Mesenchymal stem cell (in vitro differentiated cells and primary cell): Measurements from ENCODE around the gene CASKIN2.

Source experiments
- DNase-seq: peaks from one replicate; pipeline ENCODE4 v3.0.0-alpha.2; 2013
- H2AFZ ChIP-seq: one replicate; pipeline ENCODE4 v1.6.1; 2013; ENCODE audit warnings: low read depth, mild to moderate bottlenecking, control low read depth, inconsistent platforms, low read length, moderate library complexity
- H2AK5ac ChIP-seq: 2 replicates; pipeline ENCODE4 v1.6.1; 2013; ENCODE audit warnings: low read length, moderate library complexity, mild to moderate bottlenecking, inconsistent platforms; ENCODE audit not compliant: severe bottlenecking
- H2BK120ac ChIP-seq: one replicate; pipeline ENCODE4 v1.6.1; 2013; ENCODE audit warnings: low read depth, mild to moderate bottlenecking, inconsistent platforms, low read length, moderate library complexity
- H2BK12ac ChIP-seq, 2 experiments: one replicate each; pipeline ENCODE4 v1.6.1; 2013; ENCODE audit warnings: inconsistent platforms in 2 of 2, low read length in 2 of 2, mild to moderate bottlenecking in 2 of 2, moderate library complexity in 2 of 2, control low read depth in 1 of 2
- H2BK15ac ChIP-seq: one replicate; pipeline ENCODE4 v1.6.1; 2013; ENCODE audit warnings: mild to moderate bottlenecking, low read depth, inconsistent platforms; ENCODE audit not compliant: poor library complexity, severe bottlenecking
- H2BK5ac ChIP-seq: 2 replicates; pipeline ENCODE4 v1.6.1; 2013; ENCODE audit warnings: low read depth, mild to moderate bottlenecking, low read length, control low read depth, inconsistent platforms; ENCODE audit not compliant: poor library complexity, severe bottlenecking
- H3K14ac ChIP-seq, 2 experiments: one replicate each; pipeline ENCODE4 v1.6.1; 2013; ENCODE audit warnings: inconsistent platforms in 2 of 2, low read length in 2 of 2, control low read depth in 1 of 2, mild to moderate bottlenecking in 1 of 2, moderate library complexity in 1 of 2
- H3K18ac ChIP-seq, 2 experiments: one replicate each; pipeline ENCODE4 v1.6.1; 2013; ENCODE audit warnings: inconsistent platforms in 2 of 2, low read length in 2 of 2, control low read depth in 1 of 2, low read depth in 1 of 2, mild to moderate bottlenecking in 1 of 2
- H3K23ac ChIP-seq, 2 experiments: one replicate each; pipeline ENCODE4 v1.6.1; 2013; ENCODE audit warnings: inconsistent platforms in 2 of 2, low read length in 2 of 2, mild to moderate bottlenecking in 2 of 2, moderate library complexity in 2 of 2, control low read depth in 1 of 2
- H3K27ac ChIP-seq: 2 replicates; pipeline ENCODE4 v1.5.1; 2013; ENCODE audit warnings: mild to moderate bottlenecking, moderate library complexity, low read length, control low read depth, inconsistent platforms; ENCODE audit not compliant: poor library complexity, severe bottlenecking
- H3K27me3 ChIP-seq, 2 experiments: 2 replicates each; pipeline versions ENCODE4 v1.6.1 to v1.7.0; 2013; ENCODE audit warnings: low read length in 2 of 2, mild to moderate bottlenecking in 2 of 2, moderate library complexity in 2 of 2, control low read depth in 1 of 2, inconsistent platforms in 1 of 2; ENCODE audit not compliant: control insufficient read depth in 1 of 2, insufficient read depth in 1 of 2
- H3K36me3 ChIP-seq, 2 experiments: 2 replicates each; pipeline versions ENCODE4 v1.6.1 to v1.7.0; 2013; ENCODE audit warnings: low read length in 2 of 2, control low read depth in 1 of 2, inconsistent platforms in 1 of 2, low read depth in 1 of 2, mild to moderate bottlenecking in 1 of 2; ENCODE audit not compliant: insufficient read depth in 2 of 2, control insufficient read depth in 1 of 2
- H3K4ac ChIP-seq, 2 experiments: one replicate each; pipeline ENCODE4 v1.6.1; 2013; ENCODE audit warnings: inconsistent platforms in 2 of 2, low read length in 2 of 2, mild to moderate bottlenecking in 2 of 2, moderate library complexity in 2 of 2, control low read depth in 1 of 2, low read depth in 1 of 2
- H3K4me1 ChIP-seq: 2 replicates; pipeline ENCODE4 v1.6.1; 2013; ENCODE audit warnings: low read depth, low read length, control low read depth; ENCODE audit not compliant: control insufficient read depth, insufficient read depth
- H3K4me2 ChIP-seq: 2 replicates; pipeline ENCODE4 v1.6.1; 2013; ENCODE audit warnings: low read length, mild to moderate bottlenecking, inconsistent platforms; ENCODE audit not compliant: poor library complexity, severe bottlenecking
- H3K4me3 ChIP-seq, 2 experiments: 2 replicates each; pipeline versions ENCODE4 v1.5.1 to v1.7.0; 2013; ENCODE audit warnings: low read length in 2 of 2, mild to moderate bottlenecking in 2 of 2, control low read depth in 1 of 2, low read depth in 1 of 2; ENCODE audit not compliant: insufficient read depth in 1 of 2
- H3K79me1 ChIP-seq: replicated peaks from 2 replicates; pipeline ENCODE4 v1.6.1; 2013; ENCODE audit warnings: mild to moderate bottlenecking, control low read depth, low read length, inconsistent platforms; ENCODE audit not compliant: poor library complexity, severe bottlenecking
- H3K9ac ChIP-seq: 2 replicates; pipeline ENCODE4 v1.7.0; 2013; ENCODE audit warnings: mild to moderate bottlenecking, low read length, moderate library complexity
- H3K9me3 ChIP-seq: 2 replicates; pipeline ENCODE4 v1.7.0; 2013; ENCODE audit warnings: mild to moderate bottlenecking, low read length; ENCODE audit not compliant: control insufficient read depth
- H4K8ac ChIP-seq: one replicate; pipeline ENCODE4 v1.6.1; 2013; ENCODE audit warnings: inconsistent platforms, mild to moderate bottlenecking, low read length, moderate library complexity
- H4K91ac ChIP-seq: one replicate; pipeline ENCODE4 v1.6.1; 2013; ENCODE audit warnings: mild to moderate bottlenecking, low read length, inconsistent platforms
- WGBS: methylation state at CpG from one replicate; pipeline ENCODE4 v1.1.7; 2013; ENCODE audit warnings: mixed read lengths; 5-methylcytosine and 5-hydroxymethylcytosine counted together

The CASKIN2 gene

GRCh38 chr17:75535871-75536270 lies 20.5 kb upstream of the CASKIN2 start:
- Histone ChIP-seq H2BK5ac (no peak overlapping the region), H3K4me3 (no peak overlapping the region), H2BK120ac (no peak overlapping the region), H2BK12ac (no peak overlapping the region), H2AFZ (no peak overlapping the region), H3K14ac (no peak overlapping the region), H4K8ac (no peak overlapping the region), H2AK5ac (no peak overlapping the region), H3K9me3 (no peaks in the 10 kb centered on the region), H3K18ac (no peak overlapping the region), H3K27me3 (peaks cover 4 to 57% of the 10 kb centered on the region in 2 experiments), H4K91ac (no peak overlapping the region), H2BK15ac (no peak overlapping the region), H3K36me3 (peaks cover 0 to 7% of the 10 kb centered on the region in 2 experiments), H3K27ac (no peak overlapping the region), H3K23ac (no peak overlapping the region), H3K4me2 (no peak overlapping the region), H3K4ac (no peak overlapping the region), H3K9ac (no peak overlapping the region), H3K79me1 (no peaks in the 10 kb centered on the region), H3K4me1 (peaks cover 15% of the 10 kb centered on the region)
- DNase-seq, result no peak
- 96% methylated on average over 8 of the region's 8 CpGs for WGBS

- peaks cover 10% of the 10 kb centered on the region for H3K4me1 ChIP-seq
- H3K36me3 ChIP-seq, result peaks cover 0 to 7% of the 10 kb centered on the region in 2 experiments
- no peak overlapping the region for H3K14ac ChIP-seq
- no peak overlapping the region for H3K4me2 ChIP-seq
- H2AK5ac ChIP-seq, result no peak overlapping the region
- 92% methylated on average over 15 of the region's 15 CpGs for WGBS
- no peak overlapping the region for H3K27ac ChIP-seq
- H2BK15ac ChIP-seq, result no peak overlapping the region
- no peak overlapping the region for H2BK120ac ChIP-seq
- no peak overlapping the region for H2BK12ac ChIP-seq
- H3K27me3 ChIP-seq, result peaks cover 6 to 50% of the 10 kb centered on the region in 2 experiments
- DNase-seq, result no peak
- no peak overlapping the region for H2AFZ ChIP-seq
- no peak overlapping the region for H3K18ac ChIP-seq
- H3K4me3 ChIP-seq, result peak overlapping the region in 1 of 2 experiments; percentile 9
- H3K23ac ChIP-seq, result no peak overlapping the region
- H4K91ac ChIP-seq, result peak overlapping the region; percentile 43
- H3K9me3 ChIP-seq, result no peaks in the 10 kb centered on the region
- H3K79me1 ChIP-seq, result no peaks in the 10 kb centered on the region
- H4K8ac ChIP-seq, result no peak overlapping the region
- no peak overlapping the region for H2BK5ac ChIP-seq
- no peak overlapping the region for H3K9ac ChIP-seq
- H3K4ac ChIP-seq, result no peak overlapping the region
Measured at GRCh38 chr17:75535119-75535537, 19.8 kb upstream of the CASKIN2 start.

- Histone ChIP-seq H3K79me1 (no peaks in the 10 kb centered on the region), H3K27me3 (peaks cover 12 to 47% of the 10 kb centered on the region in 2 experiments), H3K18ac (peak overlapping the region in 1 of 2 experiments; percentile 17), H2BK15ac (no peak overlapping the region), H3K4me2 (no peak overlapping the region), H3K4me3 (no peak overlapping the region), H3K14ac (no peak overlapping the region), H2BK120ac (no peak overlapping the region), H3K9me3 (no peaks in the 10 kb centered on the region), H3K36me3 (peaks cover 0 to 6% of the 10 kb centered on the region in 2 experiments), H2BK5ac (no peak overlapping the region), H3K23ac (no peak overlapping the region), H3K4me1 (peaks cover 4% of the 10 kb centered on the region), H4K8ac (peak overlapping the region; percentile 24), H2AFZ (no peak overlapping the region), H3K9ac (no peak overlapping the region), H4K91ac (no peak overlapping the region), H3K4ac (no peak overlapping the region), H2AK5ac (no peak overlapping the region), H3K27ac (no peak overlapping the region), H2BK12ac (no peak overlapping the region)
- WGBS, result 71% methylated on average over 5 of the region's 7 CpGs
- DNase-seq, result no peak
Measured at GRCh38 chr17:75531721-75532072, 16.4 kb upstream of the CASKIN2 start.

DNA sequence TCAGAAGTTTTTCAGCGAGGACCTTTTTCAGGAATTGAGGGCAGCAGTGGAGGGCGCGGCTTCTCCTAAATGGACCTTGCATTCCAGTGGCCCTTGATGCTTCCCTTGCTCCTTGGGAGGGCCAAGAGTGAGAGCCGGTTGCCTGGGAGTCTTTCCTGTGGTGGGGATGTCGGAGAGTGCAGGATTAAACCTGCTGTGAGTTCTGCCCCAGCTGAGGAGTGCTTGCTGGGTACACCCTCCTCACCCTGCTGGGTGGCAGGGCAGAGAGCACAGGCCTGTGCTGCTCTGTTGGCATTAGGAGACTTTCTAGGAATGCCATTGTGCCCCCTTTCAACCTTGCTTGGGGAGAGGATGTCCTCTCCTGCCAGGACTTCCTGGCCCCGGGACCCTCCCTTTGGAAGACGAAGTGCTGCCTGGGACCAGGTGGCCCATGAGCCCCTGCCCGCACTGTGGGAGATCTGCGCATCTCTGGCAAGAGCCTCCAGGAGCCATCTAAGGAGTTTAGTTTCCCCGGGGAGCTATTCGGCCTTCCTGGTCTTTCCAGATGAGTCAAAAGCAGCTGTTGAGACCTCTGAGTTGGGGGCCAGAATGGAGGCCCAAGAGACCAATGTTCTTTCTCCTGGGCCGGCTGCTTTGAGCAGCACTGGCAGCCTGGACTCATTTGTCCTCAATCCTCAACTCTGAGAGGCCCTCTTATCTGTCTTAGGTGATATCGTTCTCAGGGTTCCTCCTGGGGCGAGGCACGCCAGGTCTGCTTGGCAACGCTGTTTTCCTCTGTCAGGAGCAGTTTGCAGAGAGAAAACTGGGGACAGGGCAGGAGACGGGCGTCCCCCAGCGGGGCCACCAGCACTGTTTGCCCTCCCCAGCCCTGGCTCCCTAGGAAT lies 15.7 kb upstream of the CASKIN2 start:
- Histone ChIP-seq H3K23ac (no peak overlapping the region), H3K14ac (no peak overlapping the region), H3K18ac (peak overlapping the region in 1 of 2 experiments; percentile 17), H3K4me1 (peaks cover 10% of the 10 kb centered on the region), H2AK5ac (no peak overlapping the region), H3K9me3 (no peaks in the 10 kb centered on the region), H4K8ac (peak overlapping the region; percentile 24), H3K27me3 (peaks cover 18 to 49% of the 10 kb centered on the region in 2 experiments), H2AFZ (no peak overlapping the region), H2BK15ac (no peak overlapping the region), H3K79me1 (no peaks in the 10 kb centered on the region), H3K4me3 (no peak overlapping the region), H4K91ac (peak overlapping the region; percentile 46), H3K4me2 (no peak overlapping the region), H3K4ac (no peak overlapping the region), H2BK12ac (no peak overlapping the region), H2BK5ac (no peak overlapping the region), H3K36me3 (peaks cover 0 to 6% of the 10 kb centered on the region in 2 experiments), H3K27ac (no peak overlapping the region), H2BK120ac (no peak overlapping the region), H3K9ac (no peak overlapping the region)
- DNase-seq, result no peak
- 87% methylated on average over 19 of the region's 19 CpGs for WGBS
